ENCODE results near the gene UNKL. TPM values are rescaled to one million over a fixed set of nuclear protein-coding genes. Genes with fewer than 3 reads are reported as not detected.

The UNKL gene
- total RNA-seq, 1 donor from 2014 or later, result 6.1 TPM

GRCh38 chr16:1434644-1435592 is 20.4 kb upstream of the UNKL start:
- Mint-ChIP-seq H3K9me3 (no peaks in the 10 kb centered on the region), H3K36me3 (no peaks in the 10 kb centered on the region), H3K27ac (no peak overlapping the region), H3K4me1 (peaks cover 4% of the 10 kb centered on the region), H3K4me3 (no peak overlapping the region), H3K27me3 (ENCODE audit: insufficient read depth, low read depth) (no peaks in the 10 kb centered on the region)
- DNase-seq (ENCODE audit: low spot score), result no peak
- Histone ChIP-seq H3K9me3 (ENCODE audit: low read depth) (no peaks in the 10 kb centered on the region), H4K20me1 (ENCODE audit: low read depth) (no peaks in the 10 kb centered on the region), H3K27ac (no peak overlapping the region), H3F3A (ENCODE audit: low read depth) (no peaks in the 10 kb centered on the region), H3K4me2 (no peak overlapping the region), H3K9ac (no peak overlapping the region), H3K79me2 (ENCODE audit: low read depth) (no peaks in the 10 kb centered on the region), H2AFZ (replicated peaks) (no peak overlapping the region), H3K4me3 (no peak overlapping the region), H3K27me3 (no peaks in the 10 kb centered on the region), H3K36me3 (no peaks in the 10 kb centered on the region), H3K4me1 (no peaks in the 10 kb centered on the region)
- TF ChIP-seq EZH2phosphoT487 (IDR thresholded peaks at IDR 0.05), result no peak
- TF ChIP-seq EZH2 (IDR thresholded peaks at IDR 0.05), result no peak
- no peak for TF ChIP-seq CTCF (IDR thresholded peaks at IDR 0.05)

- no peak overlapping the region for H3K27ac Mint-ChIP-seq
- H3K4me2 ChIP-seq, result no peak overlapping the region
- H3K4me1 ChIP-seq, result no peaks in the 10 kb centered on the region
- no peaks in the 10 kb centered on the region for H4K20me1 ChIP-seq (ENCODE audit: low read depth)
- H3K36me3 Mint-ChIP-seq, result no peaks in the 10 kb centered on the region
- no peaks in the 10 kb centered on the region for H3K9me3 ChIP-seq (ENCODE audit: low read depth)
- no peaks in the 10 kb centered on the region for H3K36me3 ChIP-seq
- no peak overlapping the region for H2AFZ ChIP-seq (replicated peaks)
- H3K4me3 Mint-ChIP-seq, result no peak overlapping the region
- H3K9ac ChIP-seq, result peak overlapping the region; percentile 32
- H3K9me3 Mint-ChIP-seq, result no peaks in the 10 kb centered on the region
- DNase-seq (ENCODE audit: low spot score), result no peak
- no peaks in the 10 kb centered on the region for H3K27me3 Mint-ChIP-seq (ENCODE audit: insufficient read depth, low read depth)
- H3K27ac ChIP-seq, result no peak overlapping the region
- no peaks in the 10 kb centered on the region for H3F3A ChIP-seq (ENCODE audit: low read depth)
- no peak overlapping the region for H3K4me3 ChIP-seq
- TF ChIP-seq EZH2 (IDR thresholded peaks at IDR 0.05), result no peak
- TF ChIP-seq EZH2phosphoT487 (IDR thresholded peaks at IDR 0.05), result no peak
- no peak for TF ChIP-seq CTCF (IDR thresholded peaks at IDR 0.05)
- no peaks in the 10 kb centered on the region for H3K79me2 ChIP-seq (ENCODE audit: low read depth)
- peaks cover 10% of the 10 kb centered on the region for H3K4me1 Mint-ChIP-seq
- no peaks in the 10 kb centered on the region for H3K27me3 ChIP-seq
Observed at GRCh38 chr16:1433756-1434155, 19.3 kb upstream of the UNKL start.

- Mint-ChIP-seq H3K4me3 (no peak overlapping the region), H3K27ac (no peak overlapping the region), H3K9me3 (no peaks in the 10 kb centered on the region), H3K27me3 (ENCODE audit: insufficient read depth, low read depth) (no peaks in the 10 kb centered on the region), H3K4me1 (peaks cover 10% of the 10 kb centered on the region), H3K36me3 (no peaks in the 10 kb centered on the region)
- H3K27ac ChIP-seq, result no peak overlapping the region
- H3K4me2 ChIP-seq, result no peak overlapping the region
- no peak for DNase-seq (ENCODE audit: low spot score)
- no peaks in the 10 kb centered on the region for H3K36me3 ChIP-seq
- no peak overlapping the region for H2AFZ ChIP-seq (replicated peaks)
- H3K4me3 ChIP-seq, result no peak overlapping the region
- H3K9ac ChIP-seq, result peak overlapping the region; percentile 32
- no peaks in the 10 kb centered on the region for H3F3A ChIP-seq (ENCODE audit: low read depth)
- no peaks in the 10 kb centered on the region for H3K27me3 ChIP-seq
- H3K9me3 ChIP-seq (ENCODE audit: low read depth), result no peaks in the 10 kb centered on the region
- H3K4me1 ChIP-seq, result no peaks in the 10 kb centered on the region
- H3K79me2 ChIP-seq (ENCODE audit: low read depth), result no peaks in the 10 kb centered on the region
- TF ChIP-seq EZH2phosphoT487 (IDR thresholded peaks at IDR 0.05) (no peak), CTCF (IDR thresholded peaks at IDR 0.05) (no peak), EZH2 (IDR thresholded peaks at IDR 0.05) (no peak)
- no peaks in the 10 kb centered on the region for H4K20me1 ChIP-seq (ENCODE audit: low read depth)
Observed at GRCh38 chr16:1433263-1433560, 18.7 kb upstream of the UNKL start.

All from neural progenitor cell (in vitro differentiated cells).